HEK293 (cell line): ENCODE measurements around the gene NTRK3.

Experiments used
- CTCF ChIA-PET: fragments of 350-600 bp; formaldehyde crosslinking; extraction: SDS; loops from one replicate; lab custom pipeline; 2021; ENCODE audit warnings: antibody characterized with exemption; lab: Yijun Ruan, JAX
- POLR2A ChIA-PET: fragments of 300-600 bp; formaldehyde crosslinking; extraction: SDS; loops from one replicate; lab custom pipeline; 2020; ENCODE audit warnings: antibody characterized with exemption, inconsistent platforms; lab: Yijun Ruan, JAX
- H3K27ac ChIP-seq: fragments of 200-500 bp; sonication (Bioruptor generic); 2 replicates; pipeline ENCODE4 v1.5.1; 2014; ENCODE audit warnings: low read depth, low read length, control low read depth, inconsistent platforms; ENCODE audit errors: extremely low read depth
- H3K36me3 ChIP-seq, 2 experiments: fragments of 200-500 bp in 1 of 2; sonication (Bioruptor generic) in 1 of 2; 1 replicate in 1 of 2; 2 replicates in 1 of 2; pipeline ENCODE4 v1.5.1; 2014 to 2017; ENCODE audit warnings: inconsistent platforms in 2 of 2, low read length in 2 of 2; ENCODE audit not compliant: control insufficient read depth in 2 of 2, insufficient read depth in 1 of 2
- H3K4me1 ChIP-seq: fragments of 200-500 bp; sonication (Bioruptor generic); 2 replicates; pipeline ENCODE4 v1.5.1; 2014; ENCODE audit warnings: mild to moderate bottlenecking, low read length, inconsistent platforms; ENCODE audit not compliant: control insufficient read depth, insufficient read depth
- H3K4me3 ChIP-seq: 2 replicates; pipeline ENCODE4 v1.5.1; 2011; ENCODE audit warnings: low read depth, mild to moderate bottlenecking, control low read depth, low read length, moderate library complexity
- H3K9me3 ChIP-seq: fragments of 200-500 bp; sonication (Bioruptor generic); 2 replicates; pipeline ENCODE4 v1.5.1; 2014; ENCODE audit warnings: low read depth, low read length, inconsistent platforms; ENCODE audit not compliant: control insufficient read depth, insufficient read depth
- KLF1 ChIP-seq: fragments of 450-650 bp; formaldehyde crosslinking; IDR thresholded peaks from 2 replicates; pipeline ENCODE4 v1.5.1; 2016; ENCODE audit warnings: missing biosample characterization, missing genetic modification characterization
- KLF10 ChIP-seq: fragments of 450-650 bp; IDR thresholded peaks from 2 replicates; pipeline ENCODE4 v1.5.1; 2018; ENCODE audit warnings: missing biosample characterization, mild to moderate bottlenecking, missing genetic modification characterization
- MEIS1 ChIP-seq: sonication (generic); formaldehyde crosslinking; IDR thresholded peaks from 2 replicates; pipeline ENCODE4 v1.8.1; 2022; ENCODE audit warnings: missing genetic modification reagents, mild to moderate bottlenecking, borderline replicate concordance
- PRDM1 ChIP-seq: fragments of 450-650 bp; formaldehyde crosslinking; IDR thresholded peaks from 2 replicates; pipeline ENCODE4; 2016; ENCODE audit warnings: missing biosample characterization, missing genetic modification characterization
- RBAK ChIP-seq: fragments of 450-650 bp; formaldehyde crosslinking; IDR thresholded peaks from 2 replicates; pipeline ENCODE4 v1.5.1; 2016; ENCODE audit warnings: missing biosample characterization, missing genetic modification characterization
- REPIN1 ChIP-seq: fragments of 450-650 bp; formaldehyde crosslinking; IDR thresholded peaks from 2 replicates; pipeline ENCODE4 v1.5.1; 2017; ENCODE audit warnings: missing biosample characterization, missing genetic modification characterization, low read depth
- SALL2 ChIP-seq: fragments of 450-650 bp; formaldehyde crosslinking; IDR thresholded peaks from 2 replicates; pipeline ENCODE4 v1.5.0; 2017; ENCODE audit warnings: missing biosample characterization, mild to moderate bottlenecking, missing genetic modification characterization, borderline replicate concordance
- SCRT1 ChIP-seq: fragments of 450-650 bp; formaldehyde crosslinking; IDR thresholded peaks from 2 replicates; pipeline ENCODE4 v1.5.1; 2016; ENCODE audit warnings: missing biosample characterization, missing genetic modification characterization, borderline replicate concordance
- ZBTB17 ChIP-seq: fragments of 450-650 bp; formaldehyde crosslinking; IDR thresholded peaks from 2 replicates; pipeline ENCODE4 v1.5.1; 2016; ENCODE audit warnings: missing biosample characterization, missing genetic modification characterization
- ZBTB6 ChIP-seq: fragments of 450-650 bp; formaldehyde crosslinking; IDR thresholded peaks from 2 replicates; pipeline ENCODE4 v1.5.1; 2017; ENCODE audit warnings: missing biosample characterization, missing genetic modification characterization
- ZBTB8A ChIP-seq: fragments of 450-650 bp; formaldehyde crosslinking; IDR thresholded peaks from 2 replicates; pipeline ENCODE4 v1.5.1; 2016; ENCODE audit warnings: missing biosample characterization, missing genetic modification characterization
- ZFP3 ChIP-seq: fragments of 450-650 bp; formaldehyde crosslinking; IDR thresholded peaks from 2 replicates; pipeline ENCODE4 v1.5.1; 2016; ENCODE audit warnings: low read depth, missing biosample characterization, missing genetic modification characterization
- ZFP69B ChIP-seq: fragments of 450-650 bp; formaldehyde crosslinking; IDR thresholded peaks from 2 replicates; pipeline ENCODE4 v1.5.1; 2016; ENCODE audit warnings: missing biosample characterization, missing genetic modification characterization
- ZNF138 ChIP-seq: fragments of 450-650 bp; formaldehyde crosslinking; IDR thresholded peaks from 2 replicates; pipeline ENCODE4 v1.5.1; 2016; ENCODE audit warnings: missing biosample characterization, missing genetic modification characterization, borderline replicate concordance
- ZNF211 ChIP-seq: fragments of 450-650 bp; formaldehyde crosslinking; IDR thresholded peaks from 2 replicates; pipeline ENCODE4 v1.5.1; 2016; ENCODE audit warnings: low read depth, missing biosample characterization, missing genetic modification characterization
- ZNF274 ChIP-seq, 2 experiments: fragments of 200-500 bp in 1 of 2; fragments of 450-650 bp in 1 of 2; sonication (Bioruptor generic) in 1 of 2; formaldehyde crosslinking in 1 of 2; IDR thresholded peaks; 2 replicates each; pipeline versions ENCODE4 v1.5.1 to v1.6.1; 2014 to 2016; ENCODE audit warnings: borderline replicate concordance in 1 of 2, inconsistent platforms in 1 of 2, low read length in 1 of 2, missing biosample characterization in 1 of 2, missing genetic modification characterization in 1 of 2
- ZNF394 ChIP-seq: fragments of 450-650 bp; formaldehyde crosslinking; IDR thresholded peaks from 2 replicates; pipeline ENCODE4 v1.5.1; 2016; ENCODE audit warnings: missing biosample characterization, missing genetic modification characterization, mild to moderate bottlenecking, moderate library complexity, borderline replicate concordance
- ZNF404 ChIP-seq: fragments of 450-650 bp; formaldehyde crosslinking; IDR thresholded peaks from 2 replicates; pipeline ENCODE4 v1.5.1; 2017; ENCODE audit warnings: missing biosample characterization, missing genetic modification characterization
- ZNF501 ChIP-seq: fragments of 450-650 bp; formaldehyde crosslinking; IDR thresholded peaks from 2 replicates; pipeline ENCODE4 v1.5.1; 2016; ENCODE audit warnings: missing biosample characterization, missing genetic modification characterization
- ZNF626 ChIP-seq: fragments of 450-650 bp; sonication (Bioruptor Pico); formaldehyde crosslinking; IDR thresholded peaks from 2 replicates; pipeline ENCODE4 v1.5.1; 2018; ENCODE audit warnings: missing biosample characterization, missing genetic modification characterization, inconsistent platforms
- ZNF639 ChIP-seq: fragments of 450-650 bp; formaldehyde crosslinking; IDR thresholded peaks from 2 replicates; pipeline ENCODE4 v1.5.1; 2016; ENCODE audit warnings: missing biosample characterization, missing genetic modification characterization
- ZNF701 ChIP-seq: fragments of 450-650 bp; formaldehyde crosslinking; IDR thresholded peaks from 2 replicates; pipeline ENCODE4 v1.5.1; 2016; ENCODE audit warnings: missing biosample characterization, missing genetic modification characterization
- ZNF837 ChIP-seq: fragments of 450-650 bp; formaldehyde crosslinking; IDR thresholded peaks from 2 replicates; pipeline ENCODE4 v1.5.1; 2016; ENCODE audit warnings: missing biosample characterization, missing genetic modification characterization
- TF ChIP-seq, protein P1 (sequence below): fragments of 450-650 bp; formaldehyde crosslinking; IDR thresholded peaks from 2 replicates; pipeline ENCODE4 v1.5.1; 2016; ENCODE audit warnings: missing biosample characterization, missing genetic modification characterization

The NTRK3 gene

DNA sequence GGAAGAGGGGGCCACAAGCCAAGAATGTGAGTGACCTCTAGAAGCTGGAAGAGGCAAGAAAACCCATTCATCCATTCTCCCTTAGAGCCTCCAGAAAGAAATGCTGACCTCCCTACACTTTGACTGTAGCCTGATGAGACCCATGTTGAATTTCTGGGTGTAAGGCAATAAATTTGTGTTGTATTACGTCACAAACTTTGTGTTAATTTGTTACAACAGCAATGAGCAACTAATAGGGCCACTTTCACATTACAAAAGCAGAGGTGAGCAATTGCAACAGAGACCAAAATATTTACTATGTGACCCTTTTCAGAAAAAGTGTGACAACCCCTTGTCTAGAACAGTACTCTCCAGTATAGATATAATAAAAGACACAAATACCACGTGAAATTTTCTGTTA is 101.2 kb downstream of the NTRK3 start (continued):
- TF ChIP-seq ZNF701 (tag by site-specific recombination) = no peak
- TF ChIP-seq, protein P1, sequence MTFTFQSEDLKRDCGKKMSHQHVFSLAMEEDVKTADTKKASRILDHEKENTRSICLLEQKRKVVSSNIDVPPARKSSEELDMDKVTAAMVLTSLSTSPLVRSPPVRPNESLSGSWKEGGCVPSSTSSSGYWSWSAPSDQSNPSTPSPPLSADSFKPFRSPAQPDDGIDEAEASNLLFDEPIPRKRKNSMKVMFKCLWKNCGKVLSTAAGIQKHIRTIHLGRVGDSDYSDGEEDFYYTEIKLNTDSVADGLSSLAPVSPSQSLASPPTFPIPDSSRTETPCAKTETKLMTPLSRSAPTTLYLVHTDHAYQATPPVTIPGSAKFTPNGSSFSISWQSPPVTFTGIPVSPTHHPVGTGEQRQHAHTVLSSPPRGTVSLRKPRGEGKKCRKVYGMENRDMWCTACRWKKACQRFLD = no peak
- no peak for TF ChIP-seq ZNF501 (tag by site-specific recombination)
- no peak for TF ChIP-seq SALL2 (tag by site-specific recombination)
- no peak for TF ChIP-seq ZBTB8A
- TF ChIP-seq ZNF626 (tag by site-specific recombination) = no peak
- TF ChIP-seq MEIS1 (CRISPR knock-in tag) = no peak
- no peak for TF ChIP-seq ZBTB17 (tag by site-specific recombination)
- TF ChIP-seq, all 188 proteins: peak for 0

- ChIA-PET POLR2A (no interaction called here), CTCF (interaction anchor here (0.7 kb wide), 1 partner anchor 1409 kb away, joined by 3 read pairs; no protein-coding TSS in a partner anchor)
- TF ChIP-seq REPIN1 (tag by site-specific recombination) = no peak
- no peak for TF ChIP-seq SCRT1 (tag by site-specific recombination)
- TF ChIP-seq ZNF138 = no peak
- no peak for TF ChIP-seq PRDM1 (tag by site-specific recombination)
- TF ChIP-seq ZNF639 (tag by site-specific recombination) = no peak
- TF ChIP-seq ZNF837 (tag by site-specific recombination) = no peak
- no peak for TF ChIP-seq ZNF211
- TF ChIP-seq ZFP3 (tag by site-specific recombination) = no peak
- TF ChIP-seq ZBTB17 (tag by site-specific recombination) = no peak
- TF ChIP-seq ZNF274 (IDR thresholded peaks at IDR 0.05; ENCODE audit: low read length) = no peak
- TF ChIP-seq ZNF274 (tag by site-specific recombination; IDR thresholded peaks at IDR 0.05; ENCODE audit: borderline replicate concordance) = no peak
- TF ChIP-seq KLF1 (tag by site-specific recombination) = no peak
- no peak for TF ChIP-seq RBAK (tag by site-specific recombination)
- no peak for TF ChIP-seq ZNF394
- no peak for TF ChIP-seq ZNF404 (tag by site-specific recombination)
- no peak for TF ChIP-seq ZBTB6 (tag by site-specific recombination)
- TF ChIP-seq KLF10 = no peak
- no peak for TF ChIP-seq ZFP69B (tag by site-specific recombination)
- Histone ChIP-seq H3K27ac (no peak overlapping the region), H3K4me1 (no peaks in the 10 kb centered on the region), H3K4me3 (no peak overlapping the region), H3K9me3 (no peaks in the 10 kb centered on the region), H3K36me3 (no peaks in the 10 kb centered on the region)
Measured at GRCh38 chr15:88152672-88153071, 103.9 kb downstream of the NTRK3 start.
